HepG2 (cell line): ENCODE results near the gene ZFYVE27. TPM values are rescaled to one million over a fixed set of nuclear protein-coding genes. Genes with fewer than 3 reads are reported as not detected.

Experiments used
- ARNTL ChIP-seq: sonication (generic); formaldehyde crosslinking; IDR thresholded peaks from 2 replicates; pipeline ENCODE4 v1.4.0; 2020; ENCODE audit warnings: mild to moderate bottlenecking, missing genetic modification reagents
- BORCS8-MEF2B ChIP-seq: sonication (generic); formaldehyde crosslinking; IDR thresholded peaks from 2 replicates; pipeline ENCODE4 v1.8.0; 2022; ENCODE audit warnings: mild to moderate bottlenecking, missing genetic modification reagents
- CCAR2 ChIP-seq: fragments of 200-400 bp; formaldehyde crosslinking; optimal IDR thresholded peaks from 2 replicates; pipeline ENCODE3; 2018; ENCODE audit warnings: low read depth, mild to moderate bottlenecking, low read length, moderate library complexity
- ERF ChIP-seq: IDR thresholded peaks from 2 replicates; pipeline ENCODE4 v1.6.1; 2018; ENCODE audit warnings: missing biosample characterization, missing genetic modification reagents
- JUNB ChIP-seq: sonication (generic); formaldehyde crosslinking; IDR thresholded peaks from 2 replicates; pipeline ENCODE4 v1.8.0; 2022; ENCODE audit warnings: missing genetic modification reagents, mild to moderate bottlenecking, borderline replicate concordance
- KDM5A ChIP-seq: fragments of 200-600 bp; sonication (generic); IDR thresholded peaks from 2 replicates; pipeline ENCODE4 v1.7.0; 2018; ENCODE audit warnings: antibody characterized with exemption, mild to moderate bottlenecking, low read length, borderline replicate concordance
- KLF16 ChIP-seq, 2 experiments: sonication (generic) in 1 of 2; formaldehyde crosslinking in 1 of 2; IDR thresholded peaks; 2 replicates each; pipeline versions ENCODE4 v1.6.1 to v1.8.0; 2016 to 2023; ENCODE audit warnings: missing genetic modification reagents in 2 of 2, missing compliant biosample characterization in 1 of 2
- MLX ChIP-seq: IDR thresholded peaks from 2 replicates; pipeline ENCODE4 v1.6.1; 2016
- PPARG ChIP-seq: conservative IDR thresholded peaks from 2 replicates; pipeline ENCODE4 v1.6.1; 2016; ENCODE audit warnings: missing biosample characterization, missing genetic modification reagents
- RNF2 ChIP-seq: fragments of 450-650 bp; conservative IDR thresholded peaks from 2 replicates; pipeline ENCODE4 v1.6.1; 2016; ENCODE audit warnings: low read depth
- ZEB1 ChIP-seq: IDR thresholded peaks from 2 replicates; pipeline ENCODE4 v1.6.1; 2012; ENCODE audit warnings: mild to moderate bottlenecking, low read depth, inconsistent platforms; ENCODE audit not compliant: insufficient replicate concordance
- ZNF350 ChIP-seq: sonication (generic); formaldehyde crosslinking; IDR thresholded peaks from 2 replicates; pipeline ENCODE4 v1.4.0; 2020; ENCODE audit warnings: mild to moderate bottlenecking, low read depth, missing genetic modification reagents, borderline replicate concordance
- ZNF597 ChIP-seq: sonication (generic); formaldehyde crosslinking; IDR thresholded peaks from 2 replicates; pipeline ENCODE4 v1.5.0; 2020; ENCODE audit warnings: missing genetic modification reagents
- ZNF710 ChIP-seq: sonication (generic); formaldehyde crosslinking; IDR thresholded peaks from 2 replicates; pipeline ENCODE4 v1.5.0; 2020; ENCODE audit warnings: mild to moderate bottlenecking, missing genetic modification reagents, borderline replicate concordance
- ZNF761 ChIP-seq: sonication (generic); formaldehyde crosslinking; conservative IDR thresholded peaks from 2 replicates; pipeline ENCODE4 v1.4.0; 2020; ENCODE audit warnings: mild to moderate bottlenecking, missing genetic modification reagents
- ZNF792 ChIP-seq: IDR thresholded peaks from 2 replicates; pipeline ENCODE4 v1.6.1; 2016
- polyA plus RNA-seq, 8 experiments: library from polyadenylated mRNA; depleted of rRNA in 3 of 8; stranded (reverse) in 7 of 8; unstranded in 1 of 8; fragments of >200 nt; fragmentation: Illumina TruSeq in 4 of 8; extraction: Trizol in 4 of 8; gene quantifications; 2 replicates each; pipeline versions ENCODE4 v1.2.1 to v1.2.3, GENCODE V29; 2011 to 2016; ENCODE audit warnings: low read depth in 4 of 8, missing spikeins in 1 of 8, mixed read lengths in 1 of 8; ENCODE audit not compliant: insufficient read depth in 1 of 8
- total RNA-seq, 5 experiments: library from RNA; depleted of rRNA; stranded (reverse); fragments of >200 nt; fragmentation: Illumina TruSeq; extraction: Trizol; gene quantifications; 2 replicates each; pipeline ENCODE4 v1.2.3, GENCODE V29; 2016; ENCODE audit warnings: low read depth in 1 of 5
- TF ChIP-seq, protein P1 (sequence below): sonication (generic); formaldehyde crosslinking; IDR thresholded peaks from 2 replicates; pipeline ENCODE4 v1.8.0; 2022; ENCODE audit warnings: mild to moderate bottlenecking, missing genetic modification reagents; ENCODE audit not compliant: insufficient replicate concordance
- TF ChIP-seq, protein P2 (sequence below): sonication (generic); formaldehyde crosslinking; IDR thresholded peaks from 2 replicates; pipeline ENCODE4 v1.4.0; 2020; ENCODE audit warnings: missing genetic modification reagents
- TF ChIP-seq, protein P3 (sequence below): sonication (generic); formaldehyde crosslinking; IDR thresholded peaks from 2 replicates; pipeline ENCODE4 v1.8.1; 2023; ENCODE audit warnings: missing genetic modification reagents, mild to moderate bottlenecking, borderline replicate concordance

The ZFYVE27 gene
- total and polyA plus RNA-seq, 2 of the 13 experiments (the other 11 are each of a cell fraction or from before 2014, with no cell fraction given): 19.7 to 20.5 TPM

DNA sequence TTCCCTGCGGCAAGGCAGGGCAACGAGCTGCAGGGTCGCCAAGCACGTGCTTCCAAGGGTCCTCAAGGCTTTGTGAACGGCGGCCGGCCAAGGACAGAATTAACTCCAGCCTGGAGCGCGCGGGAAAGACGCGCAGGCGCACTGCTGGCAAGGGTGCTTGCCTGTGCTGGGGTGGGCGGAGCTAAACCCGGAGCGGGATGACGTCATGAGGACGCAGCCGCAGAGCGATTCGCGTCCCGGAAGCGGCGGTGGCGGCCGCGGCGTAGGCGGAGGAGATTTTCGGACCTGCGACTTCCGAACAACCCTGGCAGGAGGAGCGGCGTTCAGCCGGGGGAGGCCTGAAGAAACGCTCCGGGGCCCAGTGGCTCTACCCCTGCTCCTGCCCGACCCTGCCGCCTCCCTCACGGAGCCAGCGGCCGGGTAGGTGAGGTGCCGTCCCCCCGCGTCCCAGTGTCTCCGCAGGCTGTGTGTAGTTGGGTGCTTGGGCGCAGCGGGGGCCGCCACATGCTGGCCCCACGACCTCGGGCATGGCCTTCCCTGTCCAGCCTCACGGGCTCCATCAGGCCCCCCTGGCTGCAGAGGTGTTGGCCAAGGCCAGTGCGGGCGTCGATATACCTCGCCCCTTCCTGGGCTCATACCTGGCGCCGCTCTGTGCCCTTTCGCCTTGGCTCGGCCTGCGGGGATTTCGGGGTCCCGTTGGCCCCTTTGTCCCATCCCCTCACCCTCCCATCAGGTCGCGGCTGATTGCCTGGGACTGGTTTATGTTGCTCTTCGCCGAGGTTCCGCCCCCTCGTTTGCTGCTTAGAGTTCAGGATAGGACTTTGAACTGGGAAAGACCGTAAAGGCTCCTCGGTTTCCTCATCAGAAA is at the start of gene ZFYVE27 (continued):
- TF ChIP-seq, protein P1, sequence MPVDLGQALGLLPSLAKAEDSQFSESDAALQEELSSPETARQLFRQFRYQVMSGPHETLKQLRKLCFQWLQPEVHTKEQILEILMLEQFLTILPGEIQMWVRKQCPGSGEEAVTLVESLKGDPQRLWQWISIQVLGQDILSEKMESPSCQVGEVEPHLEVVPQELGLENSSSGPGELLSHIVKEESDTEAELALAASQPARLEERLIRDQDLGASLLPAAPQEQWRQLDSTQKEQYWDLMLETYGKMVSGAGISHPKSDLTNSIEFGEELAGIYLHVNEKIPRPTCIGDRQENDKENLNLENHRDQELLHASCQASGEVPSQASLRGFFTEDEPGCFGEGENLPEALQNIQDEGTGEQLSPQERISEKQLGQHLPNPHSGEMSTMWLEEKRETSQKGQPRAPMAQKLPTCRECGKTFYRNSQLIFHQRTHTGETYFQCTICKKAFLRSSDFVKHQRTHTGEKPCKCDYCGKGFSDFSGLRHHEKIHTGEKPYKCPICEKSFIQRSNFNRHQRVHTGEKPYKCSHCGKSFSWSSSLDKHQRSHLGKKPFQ (CRISPR knock-in tag): no peak
- TF ChIP-seq ARNTL (CRISPR knock-in tag): no peak; the same call in 1 of the 2 replicates
- no peak for TF ChIP-seq ZNF597 (CRISPR knock-in tag)
- peak; percentile 74; the same call in 1 of the 2 replicates for TF ChIP-seq JUNB
- TF ChIP-seq RNF2: peak; percentile 97
- TF ChIP-seq KLF16 (CRISPR knock-in tag; IDR thresholded peaks at IDR 0.05): peak in 1 of 2 experiments; percentile 95; a peak in 2 of 4 replicates
- TF ChIP-seq KDM5A: peak; percentile 69; the same call in 1 of the 2 replicates
- TF ChIP-seq ZNF350 (CRISPR knock-in tag): peak; percentile 85
- TF ChIP-seq ZNF792 (CRISPR knock-in tag): peak; percentile 96
- TF ChIP-seq CCAR2: no peak
- peak; percentile 97 for TF ChIP-seq ZNF761
- TF ChIP-seq, protein P2, sequence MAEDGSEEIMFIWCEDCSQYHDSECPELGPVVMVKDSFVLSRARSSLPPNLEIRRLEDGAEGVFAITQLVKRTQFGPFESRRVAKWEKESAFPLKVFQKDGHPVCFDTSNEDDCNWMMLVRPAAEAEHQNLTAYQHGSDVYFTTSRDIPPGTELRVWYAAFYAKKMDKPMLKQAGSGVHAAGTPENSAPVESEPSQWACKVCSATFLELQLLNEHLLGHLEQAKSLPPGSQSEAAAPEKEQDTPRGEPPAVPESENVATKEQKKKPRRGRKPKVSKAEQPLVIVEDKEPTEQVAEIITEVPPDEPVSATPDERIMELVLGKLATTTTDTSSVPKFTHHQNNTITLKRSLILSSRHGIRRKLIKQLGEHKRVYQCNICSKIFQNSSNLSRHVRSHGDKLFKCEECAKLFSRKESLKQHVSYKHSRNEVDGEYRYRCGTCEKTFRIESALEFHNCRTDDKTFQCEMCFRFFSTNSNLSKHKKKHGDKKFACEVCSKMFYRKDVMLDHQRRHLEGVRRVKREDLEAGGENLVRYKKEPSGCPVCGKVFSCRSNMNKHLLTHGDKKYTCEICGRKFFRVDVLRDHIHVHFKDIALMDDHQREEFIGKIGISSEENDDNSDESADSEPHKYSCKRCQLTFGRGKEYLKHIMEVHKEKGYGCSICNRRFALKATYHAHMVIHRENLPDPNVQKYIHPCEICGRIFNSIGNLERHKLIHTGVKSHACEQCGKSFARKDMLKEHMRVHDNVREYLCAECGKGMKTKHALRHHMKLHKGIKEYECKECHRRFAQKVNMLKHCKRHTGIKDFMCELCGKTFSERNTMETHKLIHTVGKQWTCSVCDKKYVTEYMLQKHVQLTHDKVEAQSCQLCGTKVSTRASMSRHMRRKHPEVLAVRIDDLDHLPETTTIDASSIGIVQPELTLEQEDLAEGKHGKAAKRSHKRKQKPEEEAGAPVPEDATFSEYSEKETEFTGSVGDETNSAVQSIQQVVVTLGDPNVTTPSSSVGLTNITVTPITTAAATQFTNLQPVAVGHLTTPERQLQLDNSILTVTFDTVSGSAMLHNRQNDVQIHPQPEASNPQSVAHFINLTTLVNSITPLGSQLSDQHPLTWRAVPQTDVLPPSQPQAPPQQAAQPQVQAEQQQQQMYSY: no peak
- peak; percentile 80; the same call in 1 of the 2 replicates for TF ChIP-seq MLX (CRISPR knock-in tag)
- TF ChIP-seq, protein P3, sequence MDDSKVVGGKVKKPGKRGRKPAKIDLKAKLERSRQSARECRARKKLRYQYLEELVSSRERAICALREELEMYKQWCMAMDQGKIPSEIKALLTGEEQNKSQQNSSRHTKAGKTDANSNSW (CRISPR knock-in tag): peak; percentile 19; the same call in 1 of the 2 replicates
- peak; percentile 80 for TF ChIP-seq PPARG (CRISPR knock-in tag)
- peak; percentile 95 for TF ChIP-seq ERF (CRISPR knock-in tag)
- peak; percentile 100 for TF ChIP-seq BORCS8-MEF2B
- TF ChIP-seq ZNF710: peak; percentile 43; the same call in 1 of the 2 replicates
- peak; percentile 31 for TF ChIP-seq ZEB1
